Panc1 (cell line): ENCODE results near the gene VPS41. TPM values are rescaled to one million over a fixed set of nuclear protein-coding genes. Genes with fewer than 3 reads are reported as not detected.

Experiments
- ATAC-seq: fragments of 200-7000 bp; cut with Tn5 transposase; 2 replicates; pipeline ENCODE4 v1.9.1; 2020; ENCODE audit warnings: mild to moderate bottlenecking, moderate library complexity
- BruUV-seq: library from RNA; stranded (reverse); fragments of 400-500 nt; replicated peaks from 2 replicates; lab custom pipeline; 2021; lab: Mats Ljungman, UMichigan
- CTCF ChIA-PET: fragments of 300-600 bp; sonication (Branson Sonifier 250); formaldehyde crosslinking; loops from one replicate; lab custom pipeline; 2022; ENCODE audit warnings: antibody characterized with exemption; lab: Charles Lee
- POLR2A ChIA-PET: fragments of 300-600 bp; sonication (Branson Sonifier 250); formaldehyde crosslinking; loops from one replicate; lab custom pipeline; 2022; ENCODE audit warnings: antibody characterized with exemption; lab: Charles Lee
- DNase-seq: peaks from one replicate; pipeline ENCODE4 v3.0.0-alpha.2; 2010; ENCODE audit warnings: low read depth, low spot score
- H3K27ac ChIP-seq: 2 replicates; pipeline ENCODE4 v1.5.1; 2011; ENCODE audit warnings: mild to moderate bottlenecking, low read length, inconsistent platforms
- H3K27me3 ChIP-seq: fragments of 200-500 bp; sonication (Bioruptor generic); 2 replicates; pipeline ENCODE4 v1.6.0; 2014; ENCODE audit warnings: low read length, inconsistent platforms; ENCODE audit not compliant: control insufficient read depth, insufficient read depth
- H3K36me3 ChIP-seq: fragments of 200-500 bp; sonication (Bioruptor generic); 2 replicates; pipeline ENCODE4 v1.5.1; 2014; ENCODE audit warnings: inconsistent platforms, mild to moderate bottlenecking, low read length, moderate library complexity; ENCODE audit not compliant: control insufficient read depth, insufficient read depth
- H3K4me1 ChIP-seq: 2 replicates; pipeline ENCODE4 v1.5.1; 2011; ENCODE audit warnings: inconsistent platforms, mild to moderate bottlenecking, low read length, moderate library complexity; ENCODE audit not compliant: control insufficient read depth, insufficient read depth
- H3K4me3 ChIP-seq, 2 experiments: 2 replicates each; pipeline ENCODE4 v1.5.1; 2011 to 2012; ENCODE audit warnings: low read depth in 2 of 2, low read length in 2 of 2, mild to moderate bottlenecking in 2 of 2, inconsistent platforms in 1 of 2, moderate library complexity in 1 of 2
- H3K9me3 ChIP-seq: fragments of 200-500 bp; sonication (Bioruptor generic); 2 replicates; pipeline ENCODE4 v1.5.1; 2014; ENCODE audit warnings: low read depth, mild to moderate bottlenecking, inconsistent platforms, low read length, moderate library complexity; ENCODE audit not compliant: control insufficient read depth, insufficient read depth
- CTCF ChIP-seq: fragments of 450-650 bp; IDR thresholded peaks from 2 replicates; pipeline ENCODE4 v1.5.1; 2017; ENCODE audit warnings: mild to moderate bottlenecking
- POLR2AphosphoS5 ChIP-seq: IDR thresholded peaks from 2 replicates; pipeline ENCODE4 v1.6.1; 2012; ENCODE audit warnings: mild to moderate bottlenecking, low read depth, low read length, moderate library complexity
- REST ChIP-seq, 2 experiments: IDR thresholded peaks; 2 replicates each; pipeline ENCODE4 v1.6.1; 2011 to 2012; ENCODE audit warnings: low read depth in 2 of 2, control low read depth in 1 of 2, low read length in 1 of 2, mild to moderate bottlenecking in 1 of 2, moderate library complexity in 1 of 2; ENCODE audit not compliant: insufficient read depth in 1 of 2
- SIN3A ChIP-seq: IDR thresholded peaks from 2 replicates; pipeline ENCODE4 v1.6.1; 2012; ENCODE audit warnings: low read depth, mild to moderate bottlenecking, low read length, moderate library complexity, borderline replicate concordance; ENCODE audit not compliant: insufficient read depth
- TCF7L2 ChIP-seq: IDR thresholded peaks from 2 replicates; pipeline ENCODE4 v1.6.1; 2011; ENCODE audit warnings: mild to moderate bottlenecking, low read depth, low read length, inconsistent platforms
- in situ Hi-C: cut with HindIII; loops from 2 replicates; pipeline ENCODE4 v1.10.0; 2016; ENCODE audit warnings: low sequenced_read_pairs, low pct_unique_long_range_greater_than_20kb
- intact Hi-C: fragments of 100-400 bp; cut with micrococcal nuclease; formaldehyde crosslinking; loops from one replicate; pipeline ENCODE4 v1.10.0; 2022; ENCODE audit not compliant: unreplicated experiment
- total RNA-seq: library from RNA; stranded (reverse); gene quantifications from one replicate; pipeline ENCODE4 v1.2.1, GENCODE V29; 2021; ENCODE audit not compliant: unreplicated experiment

Gene VPS41
- total RNA-seq, 1 experiment from 2014 or later: 127 TPM

GRCh38 chr7:38751416-38751815 lies 157.6 kb downstream of the VPS41 start:
- no peaks in the 10 kb centered on the region for H3K9me3 ChIP-seq
- no TSS peak for BruUV-seq
- CTCF ChIA-PET: no interaction called here
- no peaks in the 10 kb centered on the region for H3K4me1 ChIP-seq
- H3K4me3 ChIP-seq: no peak overlapping the region
- in situ Hi-C loops: no loop called here
- DNase-seq (no peak), ATAC-seq (no peak)
- H3K36me3 ChIP-seq: peaks cover 2% of the 10 kb centered on the region; the same call in 1 of the 2 replicates
- intact Hi-C loops: no loop called here
- POLR2A ChIA-PET: no interaction called here
- TF ChIP-seq TCF7L2: no peak
- no peak for TF ChIP-seq POLR2AphosphoS5
- TF ChIP-seq SIN3A: no peak
- no peak for TF ChIP-seq CTCF
- no peak for TF ChIP-seq REST (IDR thresholded peaks at IDR 0.05; ENCODE audit: insufficient read depth in 1 of 2, low read depth in 2 of 2, low read length in 1 of 2)
- no peak overlapping the region for H3K27ac ChIP-seq
- H3K27me3 ChIP-seq: no peaks in the 10 kb centered on the region

GRCh38 chr7:38748056-38748610 lies 160.9 kb downstream of the VPS41 start:
- H3K27ac ChIP-seq: no peak overlapping the region
- CTCF ChIA-PET: no interaction called here
- TF ChIP-seq CTCF (peak; percentile 82), REST (IDR thresholded peaks at IDR 0.05; ENCODE audit: insufficient read depth in 1 of 2, low read depth in 2 of 2, low read length in 1 of 2) (no peak)
- peaks cover 6% of the 10 kb centered on the region for H3K36me3 ChIP-seq
- H3K27me3 ChIP-seq: no peaks in the 10 kb centered on the region
- intact Hi-C loops (loop anchor here (10.0 kb wide), 1 partner anchor 353 kb away; no protein-coding TSS in a partner anchor), in situ Hi-C loops (no loop called here)
- ATAC-seq (peak; percentile 58; the same call in 1 of the 2 replicates), DNase-seq (no peak)
- POLR2A ChIA-PET: no interaction called here
- H3K4me3 ChIP-seq: no peak overlapping the region
- no TSS peak for BruUV-seq
- no peaks in the 10 kb centered on the region for H3K9me3 ChIP-seq
- H3K4me1 ChIP-seq: no peaks in the 10 kb centered on the region
